Measurements from ENCODE around the gene TPRA1. TPM values are rescaled to one million over a fixed set of nuclear protein-coding genes. Genes with fewer than 3 reads are reported as not detected.
"Not testable (repeated sequence)": the region's sequence is repeated elsewhere in the genome, so short reads cannot be mapped to it uniquely, and the experiment has no call there.

TPRA1 gene
- total RNA-seq, 2 experiments from 2014 or later = 15.1 to 15.9 TPM

DNA sequence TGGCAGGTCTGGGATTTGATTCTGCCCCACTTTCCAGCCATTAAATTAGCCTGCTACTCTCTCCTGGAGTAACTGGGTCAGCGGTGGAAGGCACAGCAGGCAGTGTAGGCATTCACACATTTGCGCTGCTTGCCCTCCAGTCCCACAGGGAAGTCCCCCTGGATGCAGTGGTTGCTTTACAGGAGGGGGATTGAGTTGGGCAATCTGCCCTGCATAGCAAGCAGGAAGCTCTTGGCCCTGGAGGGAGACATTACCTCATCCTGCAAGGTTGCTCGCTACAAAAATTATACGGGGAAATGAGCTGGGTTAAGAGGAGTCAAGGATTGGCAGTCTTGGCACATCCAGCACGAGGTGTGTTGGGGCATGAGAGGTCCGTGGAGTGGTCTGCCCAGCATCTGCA, 22.4 kb upstream of the TPRA1 start:
- Mint-ChIP-seq H3K27me3 (ENCODE audit: low read depth) (no peaks in the 10 kb centered on the region), H3K9me3 (no peaks in the 10 kb centered on the region)
- CTCF ChIA-PET = interaction anchor here (1.1 kb wide), 1 partner anchor 15 kb away, joined by 3 read pairs; no protein-coding TSS in a partner anchor

GRCh38 chr3:127611251-127611650, 20.7 kb upstream of the TPRA1 start:
- intact Hi-C loops (cut with micrococcal nuclease) = no loop called here
- H3K4me1 Mint-ChIP-seq (ENCODE audit: low read depth) = no peaks in the 10 kb centered on the region
- no peak overlapping the region for H3K27ac Mint-ChIP-seq
- H3K27me3 Mint-ChIP-seq (ENCODE audit: low read depth) = no peaks in the 10 kb centered on the region
- H3K36me3 Mint-ChIP-seq (ENCODE audit: low read depth) = peaks cover 84% of the 10 kb centered on the region
- H3K4me3 Mint-ChIP-seq = no peak overlapping the region
- CTCF ChIA-PET = interaction anchor here (1.1 kb wide), 1 partner anchor 36 kb away, joined by 5 read pairs; no protein-coding TSS in a partner anchor
- DNase-seq = no peak
- H3K9me3 Mint-ChIP-seq = no peaks in the 10 kb centered on the region

More for the DNA sequence above, 22.4 kb upstream of the TPRA1 start:
- Mint-ChIP-seq H3K4me3 (no peak overlapping the region), H3K36me3 (ENCODE audit: low read depth) (peaks cover 81% of the 10 kb centered on the region), H3K27ac (no peak overlapping the region), H3K4me1 (ENCODE audit: low read depth) (no peaks in the 10 kb centered on the region)
- intact Hi-C loops (cut with micrococcal nuclease) = no loop called here
- DNase-seq = no peak

DNA sequence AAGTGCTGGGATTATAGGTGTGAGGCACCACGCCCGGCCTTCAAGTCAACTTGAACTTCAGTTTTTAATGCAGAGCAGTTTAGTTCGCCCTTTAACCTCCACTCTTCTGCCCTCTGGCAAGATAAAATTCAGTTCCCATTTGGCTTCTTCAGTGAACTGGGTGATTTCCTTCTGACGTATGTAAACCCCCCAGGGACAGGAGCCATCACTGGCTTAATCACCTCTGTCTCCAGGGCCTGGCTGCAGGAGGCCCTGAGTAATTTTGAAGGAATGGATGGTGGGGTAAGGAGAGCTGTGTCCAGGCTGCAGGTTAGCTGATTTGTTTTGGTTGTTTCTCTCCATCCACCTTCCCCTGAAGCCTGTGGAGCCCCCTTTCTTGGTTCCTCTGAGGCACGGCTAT, 19.6 kb upstream of the TPRA1 start:
- no peaks in the 10 kb centered on the region for H3K9me3 Mint-ChIP-seq
- H3K36me3 Mint-ChIP-seq (ENCODE audit: low read depth) = peaks cover 82% of the 10 kb centered on the region
- DNase-seq = no peak
- intact Hi-C loops (cut with micrococcal nuclease) = no loop called here
- H3K4me1 Mint-ChIP-seq (ENCODE audit: low read depth) = no peaks in the 10 kb centered on the region
- H3K4me3 Mint-ChIP-seq = no peak overlapping the region
- no peaks in the 10 kb centered on the region for H3K27me3 Mint-ChIP-seq (ENCODE audit: low read depth)
- H3K27ac Mint-ChIP-seq = no peak overlapping the region
- CTCF ChIA-PET = interaction anchor here (1.1 kb wide), 1 partner anchor 35 kb away, joined by 5 read pairs; no protein-coding TSS in a partner anchor

DNA sequence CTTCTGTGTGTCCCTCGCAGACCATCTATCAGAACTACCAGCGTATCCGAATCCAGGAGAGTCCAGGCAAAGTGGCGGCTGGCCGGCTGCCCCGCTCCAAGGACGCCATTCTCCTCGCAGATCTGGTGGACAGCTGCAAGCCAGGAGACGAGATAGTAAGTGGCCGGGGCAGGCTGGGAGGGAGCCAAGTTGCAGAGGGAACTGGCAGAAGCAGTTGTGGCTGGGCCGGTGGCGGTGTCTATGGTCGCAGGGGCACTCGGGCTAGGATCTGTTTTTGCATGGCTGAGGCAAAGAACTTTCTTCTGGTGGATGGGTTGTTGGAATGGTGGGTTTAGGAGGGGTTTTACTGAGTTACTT, 17.8 kb upstream of the TPRA1 start:
- Mint-ChIP-seq H3K4me1 (ENCODE audit: low read depth) (peaks cover 2% of the 10 kb centered on the region), H3K36me3 (ENCODE audit: low read depth) (peaks cover 85% of the 10 kb centered on the region), H3K27ac (no peak overlapping the region), H3K27me3 (ENCODE audit: low read depth) (no peaks in the 10 kb centered on the region), H3K9me3 (no peaks in the 10 kb centered on the region), H3K4me3 (no peak overlapping the region)
- DNase-seq = no peak
- intact Hi-C loops (cut with micrococcal nuclease) = no loop called here
- CTCF ChIA-PET = interaction anchor here (0.9 kb wide), 1 partner anchor 36 kb away, joined by 6 read pairs; no protein-coding TSS in a partner anchor

GRCh38 chr3:127607675-127608361, 17.3 kb upstream of the TPRA1 start:
- Mint-ChIP-seq H3K4me1 (ENCODE audit: low read depth) (peaks cover 2% of the 10 kb centered on the region), H3K9me3 (no peaks in the 10 kb centered on the region), H3K4me3 (no peak overlapping the region), H3K27ac (no peak overlapping the region), H3K27me3 (ENCODE audit: low read depth) (no peaks in the 10 kb centered on the region), H3K36me3 (ENCODE audit: low read depth) (peaks cover 83% of the 10 kb centered on the region)
- intact Hi-C loops (cut with micrococcal nuclease) = no loop called here
- DNase-seq = no peak
- CTCF ChIA-PET = interaction anchor here (0.9 kb wide), 1 partner anchor 9 kb away, joined by 3 read pairs; no protein-coding TSS in a partner anchor

DNA sequence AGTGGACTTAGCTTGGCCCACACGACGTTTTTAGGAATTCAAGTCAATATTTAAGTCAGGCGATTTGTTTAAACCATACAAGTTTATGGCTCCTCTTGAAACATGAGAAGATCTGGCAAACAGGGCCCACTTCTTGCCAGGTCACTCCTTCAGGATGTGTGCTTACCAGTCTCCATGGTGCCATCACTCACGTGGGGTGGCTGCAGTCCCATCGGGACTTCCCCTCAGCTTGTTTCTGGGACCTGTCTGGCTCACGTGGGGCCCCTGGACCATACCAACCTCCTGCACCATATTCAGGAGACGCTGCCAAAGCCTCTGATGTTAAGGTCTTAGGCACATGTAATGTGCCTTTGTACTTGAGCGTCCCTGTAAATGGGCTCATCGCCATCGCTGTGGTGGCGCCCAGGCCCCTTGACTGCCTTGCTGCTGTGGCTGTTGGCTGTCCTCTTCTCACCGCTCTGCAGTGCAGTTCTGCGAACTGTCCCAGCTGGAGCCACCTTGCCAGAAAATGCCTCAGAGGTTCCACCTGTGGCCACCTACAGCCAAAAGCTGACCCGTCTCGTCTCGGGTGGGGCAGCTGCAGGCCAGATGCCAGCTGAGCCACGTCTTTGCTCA, 16.6 kb upstream of the TPRA1 start:
- no peak for DNase-seq
- CTCF ChIA-PET = interaction anchor here (0.9 kb wide), 1 partner anchor 8 kb away, joined by 3 read pairs; no protein-coding TSS in a partner anchor
- H3K4me3 Mint-ChIP-seq = no peak overlapping the region
- intact Hi-C loops (cut with micrococcal nuclease) = no loop called here
- H3K9me3 Mint-ChIP-seq = no peaks in the 10 kb centered on the region
- H3K27ac Mint-ChIP-seq = no peak overlapping the region
- H3K4me1 Mint-ChIP-seq (ENCODE audit: low read depth) = peaks cover 8% of the 10 kb centered on the region
- peaks cover 81% of the 10 kb centered on the region for H3K36me3 Mint-ChIP-seq (ENCODE audit: low read depth)
- H3K27me3 Mint-ChIP-seq (ENCODE audit: low read depth) = no peaks in the 10 kb centered on the region

DNA sequence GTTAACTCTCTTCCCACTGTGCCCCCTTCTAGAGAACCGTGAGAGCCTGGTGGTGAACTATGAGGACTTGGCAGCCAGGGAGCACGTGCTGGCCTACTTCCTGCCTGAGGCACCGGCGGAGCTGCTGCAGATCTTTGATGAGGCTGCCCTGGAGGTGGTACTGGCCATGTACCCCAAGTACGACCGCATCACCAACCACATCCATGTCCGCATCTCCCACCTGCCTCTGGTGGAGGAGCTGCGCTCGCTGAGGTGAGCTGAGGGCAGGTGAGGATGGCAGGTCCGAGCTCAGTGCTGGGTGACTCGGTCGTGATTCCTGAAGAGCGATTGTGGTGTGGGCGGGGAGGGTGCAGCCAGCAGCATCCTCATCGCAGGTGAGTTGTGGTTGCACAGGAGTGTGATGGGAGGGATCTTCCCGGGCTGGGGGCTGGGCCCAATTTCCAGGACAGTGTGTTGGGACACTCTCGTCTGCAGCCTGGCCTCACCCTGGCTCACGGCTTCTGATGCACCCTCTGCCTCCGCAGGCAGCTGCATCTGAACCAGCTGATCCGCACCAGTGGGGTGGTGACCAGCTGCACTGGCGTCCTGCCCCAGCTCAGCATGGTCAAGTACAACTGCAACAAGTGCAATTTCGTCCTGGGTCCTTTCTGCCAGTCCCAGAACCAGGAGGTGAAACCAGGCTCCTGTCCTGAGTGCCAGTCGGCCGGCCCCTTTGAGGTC, 15.7 kb upstream of the TPRA1 start:
- Mint-ChIP-seq H3K36me3 (ENCODE audit: low read depth) (peaks cover 85% of the 10 kb centered on the region), H3K4me3 (no peak overlapping the region), H3K27ac (no peak overlapping the region), H3K27me3 (ENCODE audit: low read depth) (no peaks in the 10 kb centered on the region), H3K9me3 (no peaks in the 10 kb centered on the region), H3K4me1 (ENCODE audit: low read depth) (peaks cover 16% of the 10 kb centered on the region)
- DNase-seq = no peak
- intact Hi-C loops (cut with micrococcal nuclease) = no loop called here
- CTCF ChIA-PET = interaction anchor here (1.1 kb wide), 1 partner anchor 31 kb away, joined by 6 read pairs; no protein-coding TSS in a partner anchor

DNA sequence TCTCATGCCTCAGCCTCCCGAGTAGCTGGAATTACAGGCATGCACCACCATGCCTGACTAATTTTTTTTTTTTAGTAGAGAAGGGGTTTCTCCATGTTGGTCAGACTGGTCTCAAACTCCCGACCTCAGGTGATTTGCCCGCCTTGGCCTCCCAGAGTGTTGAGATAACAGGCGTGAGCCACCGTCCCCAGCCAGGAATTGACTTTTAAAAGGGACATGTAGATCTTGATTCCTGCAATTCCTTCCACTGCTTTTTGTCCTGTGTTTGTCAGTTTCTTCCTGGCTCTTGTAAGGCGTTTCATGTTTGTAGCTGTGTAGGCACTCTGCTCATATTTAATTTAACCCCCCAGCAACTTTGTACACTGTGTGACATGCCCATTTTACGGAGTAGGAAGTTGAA, 15.0 kb upstream of the TPRA1 start:
- H3K27ac Mint-ChIP-seq; DNase-seq; intact Hi-C loops (cut with micrococcal nuclease); H3K4me3 Mint-ChIP-seq; H3K9me3 Mint-ChIP-seq; H3K27me3 Mint-ChIP-seq (ENCODE audit: low read depth): not testable (repeated sequence)
- CTCF ChIA-PET = interaction anchor here (1.1 kb wide), 1 partner anchor 30 kb away, joined by 6 read pairs; no protein-coding TSS in a partner anchor
- peaks cover 83% of the 10 kb centered on the region for H3K36me3 Mint-ChIP-seq (ENCODE audit: low read depth)
- peaks cover 23% of the 10 kb centered on the region for H3K4me1 Mint-ChIP-seq (ENCODE audit: low read depth)

DNA sequence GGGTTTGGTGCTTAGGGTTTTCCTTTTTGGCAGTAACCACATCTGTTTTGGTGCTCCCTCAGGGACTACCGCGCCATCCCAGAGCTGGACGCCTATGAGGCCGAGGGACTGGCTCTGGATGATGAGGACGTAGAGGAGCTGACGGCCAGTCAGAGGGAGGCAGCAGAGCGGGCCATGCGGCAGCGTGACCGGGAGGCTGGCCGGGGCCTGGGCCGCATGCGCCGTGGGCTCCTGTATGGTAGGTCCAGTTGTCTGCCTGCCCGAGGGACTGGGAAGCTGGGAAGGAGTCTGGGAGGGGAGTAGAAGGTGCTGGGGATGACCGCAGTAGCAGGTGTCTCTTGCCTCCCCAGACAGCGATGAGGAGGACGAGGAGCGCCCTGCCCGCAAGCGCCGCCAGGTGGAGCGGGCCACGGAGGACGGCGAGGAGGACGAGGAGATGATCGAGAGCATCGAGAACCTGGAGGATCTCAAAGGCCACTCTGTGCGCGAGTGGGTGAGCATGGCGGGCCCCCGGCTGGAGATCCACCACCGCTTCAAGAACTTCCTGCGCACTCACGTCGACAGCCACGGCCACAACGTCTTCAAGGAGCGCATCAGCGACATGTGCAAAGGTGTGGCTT, 14.1 kb upstream of the TPRA1 start:
- CTCF ChIA-PET = no interaction called here
- no peak for DNase-seq
- peaks cover 83% of the 10 kb centered on the region for H3K36me3 Mint-ChIP-seq (ENCODE audit: low read depth)
- H3K9me3 Mint-ChIP-seq = no peaks in the 10 kb centered on the region
- H3K4me1 Mint-ChIP-seq (ENCODE audit: low read depth) = peaks cover 27% of the 10 kb centered on the region
- no peak overlapping the region for H3K4me3 Mint-ChIP-seq
- intact Hi-C loops (cut with micrococcal nuclease) = no loop called here
- H3K27ac Mint-ChIP-seq = no peak overlapping the region
- no peaks in the 10 kb centered on the region for H3K27me3 Mint-ChIP-seq (ENCODE audit: low read depth)

GRCh38 chr3:127604035-127604434, 13.5 kb upstream of the TPRA1 start:
- Mint-ChIP-seq H3K9me3 (no peaks in the 10 kb centered on the region), H3K4me3 (no peak overlapping the region), H3K36me3 (ENCODE audit: low read depth) (peaks cover 86% of the 10 kb centered on the region), H3K27ac (no peak overlapping the region), H3K27me3 (ENCODE audit: low read depth) (no peaks in the 10 kb centered on the region), H3K4me1 (ENCODE audit: low read depth) (peaks cover 34% of the 10 kb centered on the region)
- CTCF ChIA-PET = no interaction called here
- DNase-seq = no peak
- intact Hi-C loops (cut with micrococcal nuclease) = no loop called here

DNA sequence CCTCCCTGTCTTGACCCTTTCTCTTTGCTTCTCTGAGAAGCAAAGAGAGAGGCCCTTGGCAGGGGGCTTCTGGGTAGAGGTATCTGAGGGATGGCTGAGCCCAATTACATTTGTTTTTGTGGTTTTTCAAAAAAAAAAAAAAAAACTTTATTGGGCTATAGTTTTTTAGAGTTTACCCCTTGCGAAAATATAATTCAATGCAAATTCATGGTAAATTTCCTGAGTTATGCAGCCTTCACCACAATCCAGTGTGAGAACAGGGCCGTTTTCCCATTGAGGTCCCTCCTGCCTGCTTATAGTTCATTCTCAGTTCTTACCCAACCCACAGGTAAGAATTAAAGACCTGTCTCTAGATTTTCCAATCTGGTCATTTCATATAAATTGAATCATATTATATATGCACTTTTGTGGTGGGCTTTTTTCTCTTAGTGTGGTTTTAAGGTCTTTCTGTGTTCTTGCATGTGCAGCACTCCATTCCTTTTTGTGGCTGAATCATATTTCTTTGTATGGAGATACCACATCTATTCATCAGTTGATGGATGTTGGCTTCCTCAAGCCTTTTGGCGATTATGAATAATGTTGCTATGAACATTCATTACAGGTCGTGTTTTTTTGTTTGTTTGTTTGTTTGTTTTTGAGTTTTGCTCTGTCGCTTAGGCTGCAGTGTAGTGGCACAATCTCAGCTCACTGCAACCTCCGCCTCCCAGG, 10.4 kb upstream of the TPRA1 start:
- no peak for DNase-seq
- intact Hi-C loops (cut with micrococcal nuclease) = no loop called here
- no peaks in the 10 kb centered on the region for H3K27me3 Mint-ChIP-seq (ENCODE audit: low read depth)
- H3K36me3 Mint-ChIP-seq (ENCODE audit: low read depth) = peaks cover 61% of the 10 kb centered on the region
- no peaks in the 10 kb centered on the region for H3K9me3 Mint-ChIP-seq
- no peak overlapping the region for H3K27ac Mint-ChIP-seq
- peaks cover 42% of the 10 kb centered on the region for H3K4me1 Mint-ChIP-seq (ENCODE audit: low read depth)
- CTCF ChIA-PET = no interaction called here
- peak overlapping the region; percentile 29 for H3K4me3 Mint-ChIP-seq

Measured in activated naive CD4-positive, alpha-beta T cell treated with anti-CD3 and anti-CD28 coated beads for 36 hours (primary cell).